Stimulated activated CD4-positive, alpha-beta T cell treated with anti-CD3 and anti-CD28 coated beads, TNF-alpha, amount 100 ng/mL, for 48 hours (primary cell): ENCODE data around the gene OTX1.
A peak's percentile ranks its signal among the peaks of the same experiment; 100 is the strongest.

Experiments used
- DNase-seq, 3 donors: peaks; one replicate each; pipeline ENCODE4 v3.0.0-alpha.2; 2020; ENCODE audit warnings: low read depth in 3 of 3

The OTX1 gene

GRCh38 chr2:63046961-63047320, 3.7 kb upstream of the OTX1 start:
- no peak for DNase-seq

GRCh38 chr2:63047321-63048279, 3.0 kb upstream of the OTX1 start:
- peak in 1 of 3 donors; percentile 9 for DNase-seq

GRCh38 chr2:63048367-63049171, 2.1 kb upstream of the OTX1 start:
- peak in 1 of 3 donors; percentile 10 for DNase-seq

GRCh38 chr2:63049211-63049969, 1.2 kb upstream of the OTX1 start:
- DNase-seq: peak in 1 of 3 donors; percentile 2

- peak in 1 of 3 donors; percentile 11 for DNase-seq
These were observed 678 bp upstream of the OTX1 start for GRCh38 chr2:63049970-63050333.

- peak in 1 of 3 donors; percentile 0 for DNase-seq
These were observed 588 bp downstream of the OTX1 start for GRCh38 chr2:63051042-63051794.

- peak in 1 of 3 donors; percentile 2 for DNase-seq
These were observed 1.2 kb downstream of the OTX1 start for GRCh38 chr2:63051795-63052333.

GRCh38 chr2:63052411-63053080, 1.9 kb downstream of the OTX1 start:
- peak in 1 of 3 donors; percentile 2 for DNase-seq

- DNase-seq: peak in 1 of 3 donors; percentile 0
These were observed 2.7 kb downstream of the OTX1 start for GRCh38 chr2:63053081-63053888.

GRCh38 chr2:63053889-63054602, 3.4 kb downstream of the OTX1 start:
- DNase-seq: no peak

- DNase-seq: no peak
These were observed 4.2 kb downstream of the OTX1 start for GRCh38 chr2:63054841-63055225.

GRCh38 chr2:63055226-63056106, 4.8 kb downstream of the OTX1 start:
- DNase-seq: no peak

GRCh38 chr2:63056107-63057050, 5.7 kb downstream of the OTX1 start:
- DNase-seq: peak in 1 of 3 donors; percentile 11

GRCh38 chr2:63057249-63058143, 6.9 kb downstream of the OTX1 start:
- DNase-seq: no peak

GRCh38 chr2:63058144-63058920, 7.7 kb downstream of the OTX1 start:
- DNase-seq: peak in 1 of 3 donors; percentile 2
